ENCODE data around the gene ANGPTL4.

ANGPTL4 gene

GRCh38 chr19:8421484-8422461 lies 57.8 kb downstream of the ANGPTL4 start:
- in situ Hi-C loops (cut with MboI; ENCODE audit: low sequenced_read_pairs), result no loop called here
- Histone ChIP-seq H3K27me3 (ENCODE audit: low read depth) (no peaks in the 10 kb centered on the region), H3K9me3 (no peaks in the 10 kb centered on the region), H3K36me3 (replicated peaks) (no peaks in the 10 kb centered on the region), H3K4me1 (peaks cover 2% of the 10 kb centered on the region; the same call in 1 of the 2 replicates), H3K4me3 (no peak overlapping the region)
- DNase-seq (ENCODE audit: low spot score in 2 of 2), result no peak

GRCh38 chr19:8423817-8424223 lies 59.9 kb downstream of the ANGPTL4 start:
- in situ Hi-C loops (cut with MboI; ENCODE audit: low sequenced_read_pairs), result no loop called here
- no peaks in the 10 kb centered on the region for H3K36me3 ChIP-seq (replicated peaks)
- H3K9me3 ChIP-seq, result no peaks in the 10 kb centered on the region
- peaks cover 2% of the 10 kb centered on the region; the same call in 1 of the 2 replicates for H3K4me1 ChIP-seq
- no peaks in the 10 kb centered on the region for H3K27me3 ChIP-seq (ENCODE audit: low read depth)
- no peak overlapping the region for H3K4me3 ChIP-seq
- DNase-seq (ENCODE audit: low spot score in 2 of 2), result peak; percentile 35 to 73
